Thyroid gland (tissue), 4 donors: ENCODE measurements around the gene TNFAIP8L3.

Source experiments
- POLR2A ChIP-seq, 2 donors: fragments of 450-650 bp; IDR thresholded peaks; one replicate each; pipeline ENCODE4 v1.6.1; 2017; ENCODE audit warnings: antibody characterized with exemption in 2 of 2, mild to moderate bottlenecking in 2 of 2, moderate library complexity in 1 of 2
- TF ChIP-seq, protein P1 (sequence below), 6 experiments: fragments of 200-600 bp in 3 of 6; fragments of 450-650 bp in 3 of 6; sonication (generic) in 3 of 6; IDR thresholded peaks; one replicate each; pipeline ENCODE4 v1.5.1; 2016 to 2019; ENCODE audit warnings: antibody characterized with exemption in 6 of 6, mild to moderate bottlenecking in 2 of 6, inconsistent platforms in 1 of 6, moderate library complexity in 1 of 6

DNA sequence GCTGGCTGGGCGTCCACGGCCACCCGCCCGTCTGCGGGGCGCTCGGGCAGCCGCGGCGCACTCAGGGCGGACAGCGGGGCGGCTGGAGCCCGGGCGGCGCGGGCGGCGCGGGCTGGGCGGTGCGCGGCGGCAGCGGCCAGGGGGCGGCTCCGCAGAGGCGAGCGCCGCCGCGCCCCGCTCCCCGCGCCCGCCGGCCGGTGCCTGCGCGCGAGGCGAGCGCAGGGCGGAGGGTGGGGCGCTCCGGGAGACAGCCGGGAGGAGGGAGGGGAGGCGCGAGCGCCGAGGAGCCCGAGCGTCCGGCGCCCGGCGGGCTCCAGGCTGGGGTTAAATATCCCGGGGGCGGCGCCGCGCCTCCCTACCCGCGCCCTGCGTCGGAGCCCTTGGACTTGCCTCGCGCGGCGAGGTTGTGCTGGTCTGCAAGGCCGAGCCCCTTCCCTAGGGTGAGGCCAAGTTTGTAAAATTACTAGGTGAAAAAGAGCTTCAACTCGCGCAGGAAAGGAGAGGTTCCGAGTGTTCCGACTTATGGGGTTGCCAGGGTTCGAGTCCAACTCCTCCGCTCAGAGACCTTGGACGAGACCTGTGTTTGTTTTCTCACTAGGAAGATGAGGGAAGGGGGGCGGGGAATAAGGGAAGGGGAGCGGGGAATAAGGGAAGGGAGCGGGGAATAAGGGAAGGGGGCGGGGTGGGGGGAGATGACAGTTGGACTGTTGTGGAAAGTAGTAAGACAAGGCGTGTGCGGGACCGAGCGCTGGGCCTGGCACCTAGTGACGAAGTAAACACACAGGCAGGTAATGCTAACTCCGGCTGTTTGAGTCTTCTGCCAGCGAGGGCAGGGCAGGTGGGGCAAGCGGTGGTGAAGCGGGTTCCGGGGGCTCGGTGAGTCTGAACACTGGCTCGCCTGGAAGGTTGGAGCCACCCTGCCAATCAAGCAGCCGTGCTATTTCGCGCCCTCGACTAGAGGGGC is at the start of gene TNFAIP8L3:
- TF ChIP-seq, protein P1, sequence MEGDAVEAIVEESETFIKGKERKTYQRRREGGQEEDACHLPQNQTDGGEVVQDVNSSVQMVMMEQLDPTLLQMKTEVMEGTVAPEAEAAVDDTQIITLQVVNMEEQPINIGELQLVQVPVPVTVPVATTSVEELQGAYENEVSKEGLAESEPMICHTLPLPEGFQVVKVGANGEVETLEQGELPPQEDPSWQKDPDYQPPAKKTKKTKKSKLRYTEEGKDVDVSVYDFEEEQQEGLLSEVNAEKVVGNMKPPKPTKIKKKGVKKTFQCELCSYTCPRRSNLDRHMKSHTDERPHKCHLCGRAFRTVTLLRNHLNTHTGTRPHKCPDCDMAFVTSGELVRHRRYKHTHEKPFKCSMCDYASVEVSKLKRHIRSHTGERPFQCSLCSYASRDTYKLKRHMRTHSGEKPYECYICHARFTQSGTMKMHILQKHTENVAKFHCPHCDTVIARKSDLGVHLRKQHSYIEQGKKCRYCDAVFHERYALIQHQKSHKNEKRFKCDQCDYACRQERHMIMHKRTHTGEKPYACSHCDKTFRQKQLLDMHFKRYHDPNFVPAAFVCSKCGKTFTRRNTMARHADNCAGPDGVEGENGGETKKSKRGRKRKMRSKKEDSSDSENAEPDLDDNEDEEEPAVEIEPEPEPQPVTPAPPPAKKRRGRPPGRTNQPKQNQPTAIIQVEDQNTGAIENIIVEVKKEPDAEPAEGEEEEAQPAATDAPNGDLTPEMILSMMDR (IDR thresholded peaks at IDR 0.05), result no peak
- no peak for TF ChIP-seq POLR2A (IDR thresholded peaks at IDR 0.05)
